GM13977 (cell line): ENCODE results near the gene TSHZ1.

Source experiments
- DNase-seq: peaks from one replicate; pipeline ENCODE4 v3.0.0; 2012; ENCODE audit warnings: low spot score
- CTCF ChIP-seq: IDR thresholded peaks from 2 replicates; pipeline ENCODE4 v1.5.1; 2012; ENCODE audit warnings: mild to moderate bottlenecking, control low read depth; ENCODE audit not compliant: insufficient read depth; ENCODE audit errors: extremely low read depth, missing control alignments
- in situ Hi-C: fragments of 300-500 bp; cut with MboI; formaldehyde crosslinking; loops from one replicate; pipeline ENCODE4 v1.12.0; 2022; ENCODE audit warnings: low sequenced_read_pairs, low pct_unique_long_range_greater_than_20kb, mixed read lengths, inconsistent platforms; ENCODE audit not compliant: unreplicated experiment

TSHZ1 gene

GRCh38 chr18:75226956-75227316 is 16.3 kb downstream of the TSHZ1 start:
- TF ChIP-seq CTCF = no peak
- in situ Hi-C loops = no loop called here
- DNase-seq = no peak

GRCh38 chr18:75227535-75228296 is 17.1 kb downstream of the TSHZ1 start:
- no peak for DNase-seq
- in situ Hi-C loops = no loop called here
- TF ChIP-seq CTCF = no peak

GRCh38 chr18:75228967-75229366 is 18.4 kb downstream of the TSHZ1 start:
- no peak for DNase-seq
- in situ Hi-C loops = no loop called here
- TF ChIP-seq CTCF = no peak

GRCh38 chr18:75229437-75229836 is 18.8 kb downstream of the TSHZ1 start:
- in situ Hi-C loops = no loop called here
- no peak for TF ChIP-seq CTCF
- DNase-seq = no peak

- in situ Hi-C loops = no loop called here
- DNase-seq = no peak
- no peak for TF ChIP-seq CTCF
Measured at GRCh38 chr18:75230163-75231052, 19.8 kb downstream of the TSHZ1 start.

GRCh38 chr18:75231053-75231406 is 20.4 kb downstream of the TSHZ1 start:
- TF ChIP-seq CTCF = no peak
- in situ Hi-C loops = no loop called here
- DNase-seq = no peak
